K562 (cell line): ENCODE results near the gene SYNCRIP. TPM values are rescaled to one million over a fixed set of nuclear protein-coding genes. Genes with fewer than 3 reads are reported as not detected.
A peak's percentile ranks its signal among the peaks of the same experiment; 100 is the strongest.

Experiments used
- ATAC-seq: fragments of 200-7000 bp; cut with Tn5 transposase; 3 replicates; pipeline ENCODE4 v1.9.1; 2020; ENCODE audit warnings: moderate library complexity
- BruUV-seq: library from RNA; stranded (reverse); fragments of 400-500 nt; replicated peaks from 2 replicates; lab custom pipeline; 2021; lab: Mats Ljungman, UMichigan
- CTCF ChIA-PET: fragments of 300-600 bp; formaldehyde crosslinking; extraction: SDS; loops from one replicate; lab custom pipeline; 2021; ENCODE audit warnings: low intra/inter-chr PET ratio; lab: Yijun Ruan, JAX
- POLR2A ChIA-PET: fragments of 300-600, 350-650 bp; sonication (Branson Sonifier 250); formaldehyde crosslinking; extraction: SDS; loops from one replicate; lab custom pipeline; 2021; ENCODE audit warnings: antibody characterized with exemption, inconsistent platforms; lab: Yijun Ruan, JAX
- DNase-seq, 4 experiments: peaks; one replicate each; pipeline versions ENCODE4 v3.0.0 to v3.0.0-alpha.2; 2011 to 2018; ENCODE audit warnings: low spot score in 3 of 4, mixed read lengths in 3 of 4; ENCODE audit errors: extremely low read depth in 1 of 4
- FAIRE-seq: peaks from 2 replicates; lab custom pipeline; 2011; peaks lifted over from hg19 to GRCh38; lab: Jason Lieb, UNC
- H2AFZ ChIP-seq: 2 replicates; pipeline ENCODE4 v1.6.0; 2011; ENCODE audit warnings: low read depth, low read length, control low read depth, inconsistent platforms
- H3K27ac ChIP-seq: fragments of 200-600 bp; 3 replicates; pipeline ENCODE4 v1.8.0; 2011; ENCODE audit warnings: low read depth, mild to moderate bottlenecking, control low read depth, inconsistent platforms, low read length, moderate library complexity, mixed read lengths; ENCODE audit errors: extremely low read depth
- H3K27me3 ChIP-seq, 2 experiments: fragments of 300-600 bp in 1 of 2; 2 replicates in 1 of 2; 3 replicates in 1 of 2; pipeline versions ENCODE4 v1.6.0 to v1.8.0; 2011; ENCODE audit warnings: inconsistent platforms in 2 of 2, low read length in 2 of 2, mild to moderate bottlenecking in 1 of 2, mixed read lengths in 1 of 2, moderate library complexity in 1 of 2; ENCODE audit not compliant: control insufficient read depth in 2 of 2, insufficient read depth in 2 of 2
- H3K36me3 ChIP-seq: fragments of 300-600 bp; 3 replicates; pipeline ENCODE4 v1.8.0; 2011; ENCODE audit warnings: mild to moderate bottlenecking, low read length, inconsistent platforms; ENCODE audit not compliant: control insufficient read depth, insufficient read depth
- H3K4me1 ChIP-seq, 2 experiments: fragments of 200-600 bp in 1 of 2; replicated peaks in 1 of 2; 2 replicates in 1 of 2; 3 replicates in 1 of 2; pipeline versions ENCODE4 v1.5.1 to v1.8.0; 2011; ENCODE audit warnings: inconsistent platforms in 2 of 2, low read length in 2 of 2, mild to moderate bottlenecking in 1 of 2, mixed read lengths in 1 of 2, moderate library complexity in 1 of 2; ENCODE audit not compliant: control insufficient read depth in 2 of 2, insufficient read depth in 2 of 2
- H3K4me2 ChIP-seq: 2 replicates; pipeline ENCODE4 v1.6.1; 2011; ENCODE audit warnings: low read length, control low read depth, inconsistent platforms, mixed read lengths; ENCODE audit not compliant: insufficient read depth
- H3K4me3 ChIP-seq: fragments of 200-600 bp; sonication (generic), shearing (Covaris generic); 2 replicates; pipeline ENCODE4 v1.5.1; 2016; ENCODE audit warnings: control low read depth, inconsistent platforms
- H3K79me2 ChIP-seq: fragments of 200-600 bp; 3 replicates; pipeline ENCODE4 v1.8.0; 2011; ENCODE audit warnings: low read length, inconsistent platforms; ENCODE audit not compliant: control insufficient read depth, insufficient read depth
- H3K9ac ChIP-seq, 2 experiments: 2 replicates each; pipeline versions ENCODE4 v1.6.0 to v1.6.1; 2011; ENCODE audit warnings: low read depth in 2 of 2, low read length in 2 of 2, control low read depth in 1 of 2, inconsistent platforms in 1 of 2, mild to moderate bottlenecking in 1 of 2, mixed read lengths in 1 of 2; ENCODE audit not compliant: insufficient read depth in 1 of 2
- H3K9me1 ChIP-seq: one replicate; pipeline ENCODE4 v1.6.0; 2011; ENCODE audit warnings: inconsistent platforms, mild to moderate bottlenecking, low read length, moderate library complexity; ENCODE audit not compliant: control insufficient read depth, insufficient read depth
- H3K9me3 ChIP-seq: replicated peaks from 2 replicates; pipeline ENCODE4 v1.5.1; 2011; ENCODE audit warnings: low read depth, low read length, inconsistent platforms; ENCODE audit not compliant: control insufficient read depth, insufficient read depth
- H4K20me1 ChIP-seq: replicated peaks from 2 replicates; pipeline ENCODE4 v1.6.1; 2011; ENCODE audit warnings: low read length, inconsistent platforms, mixed read lengths; ENCODE audit not compliant: control insufficient read depth, insufficient read depth
- ELF2 ChIP-seq: fragments of 250-450 bp; sonication (Bioruptor Pico); IDR thresholded peaks from 2 replicates; pipeline ENCODE4 v1.5.0; 2021; ENCODE audit warnings: mild to moderate bottlenecking
- IRF9 ChIP-seq: fragments of 450-650 bp; IDR thresholded peaks from 2 replicates; pipeline ENCODE4 v1.6.1; 2016; ENCODE audit warnings: missing biosample characterization, missing genetic modification characterization
- KLF6 ChIP-seq: fragments of 250-450 bp; sonication (Bioruptor Pico); IDR thresholded peaks from 2 replicates; pipeline ENCODE4 v1.4.0; 2020; ENCODE audit warnings: mild to moderate bottlenecking, moderate library complexity, borderline replicate concordance
- LEF1 ChIP-seq: fragments of 450-650 bp; IDR thresholded peaks from 2 replicates; pipeline ENCODE4 v1.6.1; 2016; ENCODE audit warnings: mild to moderate bottlenecking
- NFE2 ChIP-seq: IDR thresholded peaks from 2 replicates; pipeline ENCODE4 v1.6.1; 2014; ENCODE audit warnings: antibody characterized with exemption, low read depth
- SAFB2 ChIP-seq: fragments of 200-400 bp; formaldehyde crosslinking; IDR thresholded peaks from 2 replicates; pipeline ENCODE4 v1.6.1; 2018; ENCODE audit warnings: borderline replicate concordance, low read length, low read depth, moderate library complexity; ENCODE audit not compliant: severe bottlenecking
- ZMIZ1 ChIP-seq, 2 experiments: fragments of 150-350 bp in 1 of 2; IDR thresholded peaks; 2 replicates each; pipeline ENCODE4 v1.6.1; 2012 to 2016; ENCODE audit warnings: low read depth in 2 of 2, low read length in 2 of 2, mild to moderate bottlenecking in 1 of 2, moderate library complexity in 1 of 2
- ZNF277 ChIP-seq: fragments of 250-450 bp; sonication (Bioruptor Pico); IDR thresholded peaks from 2 replicates; pipeline ENCODE4 v1.8.0; 2022; ENCODE audit warnings: inconsistent platforms, mild to moderate bottlenecking, moderate library complexity, borderline replicate concordance
- ZNF445 ChIP-seq: fragments of 250-450 bp; sonication (Bioruptor Pico); IDR thresholded peaks from 2 replicates; pipeline ENCODE4 v1.4.0; 2020; ENCODE audit warnings: low read depth, mild to moderate bottlenecking, moderate library complexity
- WGBS: fragments of 100-300 bp; shearing (Covaris generic); methylation state at CpG from one replicate; pipeline ENCODE4 v1.1.6; 2016; ENCODE audit warnings: low coverage, mixed read lengths; ENCODE audit not compliant: insufficient coverage; ENCODE audit errors: missing lambda C conversion rate; 5-methylcytosine and 5-hydroxymethylcytosine counted together
- in situ Hi-C: fragments of 300-500 bp; cut with MboI; formaldehyde crosslinking; loops from 4 replicates; pipeline ENCODE4 v1.15.0; 2018; ENCODE audit warnings: inconsistent platforms, mixed read lengths
- intact Hi-C: fragments of 100-400 bp; cut with micrococcal nuclease; formaldehyde crosslinking; loops from 2 replicates; pipeline ENCODE4 v1.14.2; 2022
- polyA plus RNA-seq, 8 experiments: library from polyadenylated mRNA; depleted of rRNA in 4 of 8; stranded (reverse) in 5 of 8; unstranded in 3 of 8; fragments of >200 nt; fragmentation: Nextera tagmentation in 2 of 8; fragmentation: Illumina TruSeq in 1 of 8; extraction: Ambion mirVana in 2 of 8; extraction: Trizol in 1 of 8; gene quantifications; 2 replicates each; pipeline versions ENCODE4 v1.2.1 to v1.2.3, GENCODE V29; 2011 to 2014; ENCODE audit warnings: inconsistent platforms in 1 of 8, missing spikeins in 1 of 8
- total RNA-seq, 7 experiments: library from RNA; depleted of rRNA in 6 of 7; stranded (reverse); fragments of >200 nt in 6 of 7; fragmentation: Illumina TruSeq in 2 of 7; extraction: Trizol in 2 of 7; gene quantifications; 2 replicates each; pipeline versions ENCODE4 v1.2.1 to v1.2.3, GENCODE V29; 2011 to 2021; ENCODE audit warnings: low replicate concordance in 1 of 7
- TF ChIP-seq, protein P1 (sequence below), 3 experiments: IDR thresholded peaks in 2 of 3; conservative IDR thresholded peaks in 1 of 3; 2 replicates each; pipeline ENCODE4 v1.5.1; 2011 to 2012; ENCODE audit warnings: low read length in 3 of 3, mild to moderate bottlenecking in 3 of 3, control low read depth in 2 of 3, improper control_type of control experiment in 1 of 3, inconsistent platforms in 1 of 3, low read depth in 1 of 3, mixed read lengths in 1 of 3, moderate library complexity in 1 of 3; ENCODE audit not compliant: insufficient read depth in 2 of 3
- TF ChIP-seq, protein P2 (sequence below): sonication (generic); formaldehyde crosslinking; IDR thresholded peaks from 2 replicates; pipeline ENCODE4 v1.9.0; 2022; ENCODE audit warnings: mild to moderate bottlenecking, missing genetic modification reagents

The SYNCRIP gene
- total and polyA plus RNA-seq, 9 of the 15 experiments (the other 6 are each of a cell fraction or from before 2014, with no cell fraction given) = 46.5 to 295 (median 140) TPM

DNA sequence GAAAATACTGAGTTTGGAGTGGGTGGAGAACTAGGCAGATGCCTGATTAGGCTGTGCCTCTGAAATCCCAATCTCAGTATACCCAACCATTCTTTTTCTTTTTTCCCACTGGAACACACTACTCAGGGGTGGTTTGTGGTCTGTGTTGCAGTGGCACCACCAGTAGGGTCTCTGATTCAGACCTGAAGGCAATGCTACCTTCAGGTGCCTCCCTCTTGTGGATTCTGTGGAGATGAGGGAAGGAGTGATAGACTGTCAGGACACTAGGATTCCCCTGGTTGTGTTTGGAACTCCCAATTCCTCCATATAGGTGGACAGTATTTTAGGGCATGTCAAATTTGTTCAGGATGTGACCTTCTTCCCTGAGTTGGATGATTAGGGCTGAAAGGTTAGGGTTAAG, 47.4 kb upstream of the SYNCRIP start (continued):
- TF ChIP-seq, protein P1, sequence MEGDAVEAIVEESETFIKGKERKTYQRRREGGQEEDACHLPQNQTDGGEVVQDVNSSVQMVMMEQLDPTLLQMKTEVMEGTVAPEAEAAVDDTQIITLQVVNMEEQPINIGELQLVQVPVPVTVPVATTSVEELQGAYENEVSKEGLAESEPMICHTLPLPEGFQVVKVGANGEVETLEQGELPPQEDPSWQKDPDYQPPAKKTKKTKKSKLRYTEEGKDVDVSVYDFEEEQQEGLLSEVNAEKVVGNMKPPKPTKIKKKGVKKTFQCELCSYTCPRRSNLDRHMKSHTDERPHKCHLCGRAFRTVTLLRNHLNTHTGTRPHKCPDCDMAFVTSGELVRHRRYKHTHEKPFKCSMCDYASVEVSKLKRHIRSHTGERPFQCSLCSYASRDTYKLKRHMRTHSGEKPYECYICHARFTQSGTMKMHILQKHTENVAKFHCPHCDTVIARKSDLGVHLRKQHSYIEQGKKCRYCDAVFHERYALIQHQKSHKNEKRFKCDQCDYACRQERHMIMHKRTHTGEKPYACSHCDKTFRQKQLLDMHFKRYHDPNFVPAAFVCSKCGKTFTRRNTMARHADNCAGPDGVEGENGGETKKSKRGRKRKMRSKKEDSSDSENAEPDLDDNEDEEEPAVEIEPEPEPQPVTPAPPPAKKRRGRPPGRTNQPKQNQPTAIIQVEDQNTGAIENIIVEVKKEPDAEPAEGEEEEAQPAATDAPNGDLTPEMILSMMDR (IDR thresholded peaks at IDR 0.05 in 2 of 3, conservative IDR thresholded peaks at IDR 0.05 in 1 of 3; ENCODE audit: insufficient read depth in 2 of 3, low read depth in 1 of 3, low read length in 3 of 3) = 0 out of 6 replicates have a peak, but pooled peaks of 2 of the 3 experiments have one; percentile 5 to 10
- TF ChIP-seq IRF9 (tag) = no peak
- TF ChIP-seq, protein P2, sequence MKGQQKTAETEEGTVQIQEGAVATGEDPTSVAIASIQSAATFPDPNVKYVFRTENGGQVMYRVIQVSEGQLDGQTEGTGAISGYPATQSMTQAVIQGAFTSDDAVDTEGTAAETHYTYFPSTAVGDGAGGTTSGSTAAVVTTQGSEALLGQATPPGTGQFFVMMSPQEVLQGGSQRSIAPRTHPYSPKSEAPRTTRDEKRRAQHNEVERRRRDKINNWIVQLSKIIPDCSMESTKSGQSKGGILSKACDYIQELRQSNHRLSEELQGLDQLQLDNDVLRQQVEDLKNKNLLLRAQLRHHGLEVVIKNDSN (CRISPR knock-in tag) = no peak
- TF ChIP-seq KLF6 (CRISPR knock-in tag) = no peak
- TF ChIP-seq SAFB2 = no peak

- Histone ChIP-seq H3K4me2 (no peak overlapping the region), H3K9me3 (no peaks in the 10 kb centered on the region), H3K27ac (no peak overlapping the region), H4K20me1 (no peaks in the 10 kb centered on the region), H3K9ac (no peak overlapping the region), H2AFZ (no peak overlapping the region), H3K27me3 (peaks cover 0 to 9% of the 10 kb centered on the region in 2 experiments; a peak in 2 of 5 replicates), H3K4me1 (no peaks in the 10 kb centered on the region; a peak in 1 of 5 replicates), H3K36me3 (no peaks in the 10 kb centered on the region), H3K79me2 (peaks cover 8% of the 10 kb centered on the region; the same call in 1 of the 3 replicates), H3K9me1 (no peaks in the 10 kb centered on the region), H3K4me3 (no peak overlapping the region)
- WGBS = 53% methylated on average over 4 of the region's 4 CpGs
- CTCF ChIA-PET = no interaction called here
- POLR2A ChIA-PET = interaction anchor here (0.9 kb wide), 1 partner anchor 8 kb away, joined by 4 read pairs; no protein-coding TSS in a partner anchor
- in situ Hi-C loops (no loop called here), intact Hi-C loops (no loop called here)
- DNase-seq (no peak), FAIRE-seq (no peak), ATAC-seq (no peak; the same call in 2 of the 3 replicates)
- no TSS peak for BruUV-seq
- TF ChIP-seq ELF2 (CRISPR knock-in tag) (no peak), LEF1 (no peak), ZNF277 (CRISPR knock-in tag) (no peak), NFE2 (no peak), ZMIZ1 (IDR thresholded peaks at IDR 0.05; ENCODE audit: low read depth in 2 of 2, low read length in 2 of 2) (no peak), ZNF445 (no peak)
Observed at GRCh38 chr6:85685713-85686112, 43.0 kb upstream of the SYNCRIP start.
